ENCODE measurements around the gene PHACTR4. TPM values are rescaled to one million over a fixed set of nuclear protein-coding genes. Genes with fewer than 3 reads are reported as not detected.

The PHACTR4 gene
- total RNA-seq, 2 experiments from 2014 or later, result 16.3 to 17.2 TPM

GRCh38 chr1:28411656-28412055 lies 42.1 kb downstream of the PHACTR4 start:
- Mint-ChIP-seq H3K36me3 (ENCODE audit: low read depth) (no peaks in the 10 kb centered on the region), H3K4me1 (ENCODE audit: low read depth) (peaks cover 4% of the 10 kb centered on the region), H3K27me3 (ENCODE audit: low read depth) (no peaks in the 10 kb centered on the region), H3K9me3 (no peaks in the 10 kb centered on the region), H3K27ac (no peak overlapping the region), H3K4me3 (no peak overlapping the region)
- intact Hi-C loops (cut with micrococcal nuclease), result loop anchor here (5.0 kb wide), 1 partner anchor 96 kb away; the partner anchor contains the start of gene RCC1
- CTCF ChIA-PET, result interaction anchor here (0.6 to 1.8 kb wide), 4 partner anchors 8 to 373 kb away, joined by 3 to 4 read pairs (median 4); no protein-coding TSS in a partner anchor
- DNase-seq, result no peak

- DNase-seq, result no peak
- Mint-ChIP-seq H3K27me3 (ENCODE audit: low read depth) (no peaks in the 10 kb centered on the region), H3K9me3 (no peaks in the 10 kb centered on the region), H3K4me1 (ENCODE audit: low read depth) (peaks cover 12% of the 10 kb centered on the region), H3K36me3 (ENCODE audit: low read depth) (no peaks in the 10 kb centered on the region), H3K27ac (no peak overlapping the region), H3K4me3 (no peak overlapping the region)
- intact Hi-C loops (cut with micrococcal nuclease), result loop anchor here (5.0 kb wide), 1 partner anchor 95 kb away; the partner anchor contains the start of gene RCC1
- CTCF ChIA-PET, result interaction anchor here (0.6 to 1.8 kb wide), 5 partner anchors 20 to 276 kb away, joined by 3 to 5 read pairs (median 3); no protein-coding TSS in a partner anchor
Measured at GRCh38 chr1:28412731-28413130, 43.2 kb downstream of the PHACTR4 start.

- CTCF ChIA-PET, result interaction anchor here (0.7 kb wide), 1 partner anchor 17 kb away, joined by 3 read pairs; no protein-coding TSS in a partner anchor
- intact Hi-C loops (cut with micrococcal nuclease), result no loop called here
Measured at GRCh38 chr1:28416509-28417194, 47.1 kb downstream of the PHACTR4 start.

DNA sequence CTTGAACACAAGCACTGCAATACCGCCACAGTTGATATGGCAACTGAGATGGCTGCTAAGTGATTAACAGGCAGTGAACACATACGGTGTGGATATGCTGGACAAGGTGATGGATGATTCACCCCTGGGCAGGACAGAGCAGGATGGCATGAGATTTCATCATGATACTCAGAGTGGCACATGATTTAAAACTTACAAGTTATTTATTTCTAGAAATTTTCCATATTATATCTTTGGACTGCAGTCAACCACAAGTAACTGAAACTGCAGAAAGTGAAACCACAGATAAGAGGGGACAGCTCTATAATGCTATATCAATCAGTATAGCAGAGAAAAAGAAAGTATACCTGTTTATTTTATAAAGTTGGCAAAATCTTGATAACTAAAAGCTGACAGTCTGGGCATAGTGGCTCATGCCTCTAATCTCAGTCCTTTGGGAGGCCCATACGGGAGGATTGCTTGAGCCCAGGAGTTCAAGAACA lies 47.9 kb downstream of the PHACTR4 start:
- DNase-seq, result peak; percentile 34
- H3K4me1 Mint-ChIP-seq (ENCODE audit: low read depth), result peaks cover 17% of the 10 kb centered on the region
- no peaks in the 10 kb centered on the region for H3K27me3 Mint-ChIP-seq (ENCODE audit: low read depth)
- no peaks in the 10 kb centered on the region for H3K9me3 Mint-ChIP-seq
- peaks cover 3% of the 10 kb centered on the region for H3K36me3 Mint-ChIP-seq (ENCODE audit: low read depth)
- intact Hi-C loops (cut with micrococcal nuclease), result no loop called here
- no peak overlapping the region for H3K4me3 Mint-ChIP-seq
- CTCF ChIA-PET, result no interaction called here
- no peak overlapping the region for H3K27ac Mint-ChIP-seq

More at GRCh38 chr1:28416509-28417194, 47.1 kb downstream of the PHACTR4 start:
- H3K36me3 Mint-ChIP-seq (ENCODE audit: low read depth), result peaks cover 3% of the 10 kb centered on the region
- DNase-seq, result no peak
- H3K27me3 Mint-ChIP-seq (ENCODE audit: low read depth), result no peaks in the 10 kb centered on the region
- H3K9me3 Mint-ChIP-seq, result no peaks in the 10 kb centered on the region
- H3K27ac Mint-ChIP-seq, result no peak overlapping the region
- H3K4me1 Mint-ChIP-seq (ENCODE audit: low read depth), result peaks cover 17% of the 10 kb centered on the region
- no peak overlapping the region for H3K4me3 Mint-ChIP-seq

GRCh38 chr1:28417926-28418637 lies 48.5 kb downstream of the PHACTR4 start:
- peaks cover 3% of the 10 kb centered on the region for H3K36me3 Mint-ChIP-seq (ENCODE audit: low read depth)
- intact Hi-C loops (cut with micrococcal nuclease), result no loop called here
- H3K9me3 Mint-ChIP-seq, result no peaks in the 10 kb centered on the region
- no peak for DNase-seq
- no peak overlapping the region for H3K27ac Mint-ChIP-seq
- no peak overlapping the region for H3K4me3 Mint-ChIP-seq
- peaks cover 17% of the 10 kb centered on the region for H3K4me1 Mint-ChIP-seq (ENCODE audit: low read depth)
- no peaks in the 10 kb centered on the region for H3K27me3 Mint-ChIP-seq (ENCODE audit: low read depth)
- CTCF ChIA-PET, result interaction anchor here (0.6 kb wide), 1 partner anchor 10 kb away, joined by 3 read pairs; no protein-coding TSS in a partner anchor

- Mint-ChIP-seq H3K4me3 (no peak overlapping the region), H3K36me3 (ENCODE audit: low read depth) (peaks cover 5% of the 10 kb centered on the region), H3K27ac (no peak overlapping the region), H3K27me3 (ENCODE audit: low read depth) (no peaks in the 10 kb centered on the region), H3K9me3 (no peaks in the 10 kb centered on the region), H3K4me1 (ENCODE audit: low read depth) (peaks cover 22% of the 10 kb centered on the region)
- intact Hi-C loops (cut with micrococcal nuclease), result no loop called here
- no peak for DNase-seq
- CTCF ChIA-PET, result no interaction called here
Measured at GRCh38 chr1:28421744-28422143, 52.2 kb downstream of the PHACTR4 start.

DNA sequence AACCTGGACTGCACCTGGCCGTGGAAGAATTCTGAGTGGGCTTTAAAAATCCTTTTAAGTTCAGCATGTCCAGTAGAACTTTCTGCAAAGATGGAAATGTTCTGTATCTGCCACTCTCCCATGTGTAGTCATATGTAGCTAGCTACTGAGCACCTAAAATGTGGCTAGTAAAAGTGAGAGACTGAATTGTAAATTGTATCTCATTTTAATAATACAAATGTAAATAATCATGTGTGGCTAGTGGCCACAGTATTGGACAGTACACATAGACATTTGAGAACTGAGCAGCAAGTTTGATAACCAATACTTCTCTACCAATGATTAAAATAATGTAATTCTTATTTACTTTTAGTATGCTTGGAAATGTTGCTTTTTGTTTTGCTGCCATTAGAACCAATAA lies 57.3 kb downstream of the PHACTR4 start:
- H3K27me3 Mint-ChIP-seq (ENCODE audit: low read depth), result no peaks in the 10 kb centered on the region
- peaks cover 2% of the 10 kb centered on the region for H3K36me3 Mint-ChIP-seq (ENCODE audit: low read depth)
- DNase-seq, result no peak
- peaks cover 9% of the 10 kb centered on the region for H3K4me1 Mint-ChIP-seq (ENCODE audit: low read depth)
- no peaks in the 10 kb centered on the region for H3K9me3 Mint-ChIP-seq
- H3K27ac Mint-ChIP-seq, result no peak overlapping the region
- no peak overlapping the region for H3K4me3 Mint-ChIP-seq
- CTCF ChIA-PET, result no interaction called here
- intact Hi-C loops (cut with micrococcal nuclease), result no loop called here

DNA sequence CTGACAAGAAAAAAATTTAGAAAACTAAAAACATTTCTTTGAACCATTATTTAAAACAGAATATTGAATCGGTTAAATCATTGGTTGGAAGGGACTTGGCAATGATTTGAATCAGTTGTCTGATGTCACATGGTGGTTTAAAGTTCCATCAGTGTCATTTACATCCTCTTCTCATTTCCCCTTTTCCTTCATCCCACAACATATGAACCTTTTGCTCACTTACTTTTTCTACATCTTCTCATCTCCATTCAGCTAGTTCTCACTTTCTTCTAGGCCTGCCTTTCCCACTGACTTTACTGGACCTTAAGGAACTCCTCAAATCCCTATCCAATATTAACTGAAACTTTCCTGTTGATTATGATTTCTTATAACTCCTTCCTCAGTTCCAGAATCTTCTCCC lies 58.5 kb downstream of the PHACTR4 start:
- Mint-ChIP-seq H3K36me3 (ENCODE audit: low read depth) (peaks cover 2% of the 10 kb centered on the region), H3K4me1 (ENCODE audit: low read depth) (peaks cover 9% of the 10 kb centered on the region), H3K4me3 (no peak overlapping the region), H3K9me3 (no peaks in the 10 kb centered on the region), H3K27ac (no peak overlapping the region), H3K27me3 (ENCODE audit: low read depth) (no peaks in the 10 kb centered on the region)
- no peak for DNase-seq
- intact Hi-C loops (cut with micrococcal nuclease), result no loop called here
- CTCF ChIA-PET, result no interaction called here

GRCh38 chr1:28428990-28429520 lies 59.5 kb downstream of the PHACTR4 start:
- H3K36me3 Mint-ChIP-seq (ENCODE audit: low read depth), result peaks cover 2% of the 10 kb centered on the region

GRCh38 chr1:28436211-28436769 lies 66.8 kb downstream of the PHACTR4 start:
- Mint-ChIP-seq H3K27ac (no peak overlapping the region), H3K27me3 (ENCODE audit: low read depth) (no peaks in the 10 kb centered on the region), H3K4me3 (no peak overlapping the region), H3K4me1 (ENCODE audit: low read depth) (peaks cover 29% of the 10 kb centered on the region), H3K36me3 (ENCODE audit: low read depth) (no peaks in the 10 kb centered on the region), H3K9me3 (no peaks in the 10 kb centered on the region)
- intact Hi-C loops (cut with micrococcal nuclease), result no loop called here
- DNase-seq, result peak; percentile 13
- CTCF ChIA-PET, result interaction anchor here (0.8 to 1.5 kb wide), 3 partner anchors 19 to 187 kb away, joined by 3 to 7 read pairs (median 4); no protein-coding TSS in a partner anchor

More at GRCh38 chr1:28428990-28429520, 59.5 kb downstream of the PHACTR4 start:
- CTCF ChIA-PET, result interaction anchor here (0.6 kb wide), 1 partner anchor 140 kb away, joined by 7 read pairs; no protein-coding TSS in a partner anchor
- H3K27me3 Mint-ChIP-seq (ENCODE audit: low read depth), result no peaks in the 10 kb centered on the region
- H3K27ac Mint-ChIP-seq, result no peak overlapping the region
- H3K4me1 Mint-ChIP-seq (ENCODE audit: low read depth), result peaks cover 9% of the 10 kb centered on the region
- DNase-seq, result no peak
- H3K4me3 Mint-ChIP-seq, result no peak overlapping the region
- intact Hi-C loops (cut with micrococcal nuclease), result no loop called here
- no peaks in the 10 kb centered on the region for H3K9me3 Mint-ChIP-seq

- H3K27me3 Mint-ChIP-seq (ENCODE audit: low read depth), result no peaks in the 10 kb centered on the region
- no peak overlapping the region for H3K27ac Mint-ChIP-seq
- H3K4me1 Mint-ChIP-seq (ENCODE audit: low read depth), result peaks cover 29% of the 10 kb centered on the region
- H3K4me3 Mint-ChIP-seq, result no peak overlapping the region
- intact Hi-C loops (cut with micrococcal nuclease), result no loop called here
- no peaks in the 10 kb centered on the region for H3K9me3 Mint-ChIP-seq
- CTCF ChIA-PET, result interaction anchor here (1.5 kb wide), 1 partner anchor 188 kb away, joined by 7 read pairs; no protein-coding TSS in a partner anchor
- DNase-seq, result no peak
- H3K36me3 Mint-ChIP-seq (ENCODE audit: low read depth), result no peaks in the 10 kb centered on the region
Measured at GRCh38 chr1:28437264-28437923, 67.9 kb downstream of the PHACTR4 start.

All from activated naive CD4-positive, alpha-beta T cell treated with anti-CD3 and anti-CD28 coated beads for 36 hours (primary cell).